Hepatocyte (in vitro differentiated cells): Measurements from ENCODE around the gene CDC42EP2. TPM values are rescaled to one million over a fixed set of nuclear protein-coding genes. Genes with fewer than 3 reads are reported as not detected.
A peak's percentile ranks its signal among the peaks of the same experiment; 100 is the strongest.

Experiments used
- DNase-seq: peaks from one replicate; pipeline ENCODE4 v3.0.0-alpha.2; 2016; ENCODE audit warnings: low spot score
- H2AFZ ChIP-seq: fragments of 200-600 bp; sonication (generic); 2 replicates; pipeline ENCODE4 v1.6.0; 2016; ENCODE audit warnings: antibody characterized with exemption, mild to moderate bottlenecking
- H3K27ac ChIP-seq: fragments of 200-600 bp; sonication (generic); 2 replicates; pipeline ENCODE4 v1.5.1; 2016; ENCODE audit warnings: mild to moderate bottlenecking
- H3K27me3 ChIP-seq: fragments of 200-600 bp; sonication (generic); 2 replicates; pipeline ENCODE4 v1.6.1; 2016
- H3K36me3 ChIP-seq: fragments of 200-600 bp; sonication (generic); replicated peaks from 2 replicates; pipeline ENCODE4 v1.5.1; 2016; ENCODE audit warnings: low read depth; ENCODE audit not compliant: insufficient read depth
- H3K4me1 ChIP-seq: fragments of 200-600 bp; sonication (generic); 2 replicates; pipeline ENCODE4 v1.5.1; 2016; ENCODE audit warnings: mild to moderate bottlenecking, moderate library complexity; ENCODE audit not compliant: insufficient read depth
- H3K4me2 ChIP-seq: fragments of 200-600 bp; sonication (generic); 2 replicates; pipeline ENCODE4 v1.6.0; 2016
- H3K4me3 ChIP-seq: fragments of 200-600 bp; sonication (generic); 2 replicates; pipeline ENCODE4 v1.5.1; 2016; ENCODE audit warnings: mild to moderate bottlenecking
- H3K79me2 ChIP-seq: fragments of 200-600 bp; sonication (generic); 2 replicates; pipeline ENCODE4 v1.6.0; 2017; ENCODE audit warnings: mild to moderate bottlenecking
- H3K9me2 ChIP-seq: fragments of 200-600 bp; sonication (generic); replicated peaks from 2 replicates; pipeline ENCODE4 v1.6.0; 2017; ENCODE audit warnings: mild to moderate bottlenecking; ENCODE audit not compliant: insufficient read depth
- H3K9me3 ChIP-seq: fragments of 200-600 bp; sonication (generic); 2 replicates; pipeline ENCODE4 v1.5.1; 2016; ENCODE audit warnings: low read depth, mild to moderate bottlenecking
- H4K20me1 ChIP-seq: fragments of 200-600 bp; sonication (generic); 2 replicates; pipeline ENCODE4 v1.6.0; 2016; ENCODE audit warnings: mild to moderate bottlenecking; ENCODE audit not compliant: insufficient read depth, poor library complexity, severe bottlenecking
- CTCF ChIP-seq: fragments of 200-600 bp; sonication (generic); IDR thresholded peaks from 2 replicates; pipeline ENCODE4 v1.5.1; 2016; ENCODE audit warnings: antibody characterized with exemption, mild to moderate bottlenecking; ENCODE audit not compliant: poor library complexity
- EZH2 ChIP-seq: fragments of 200-600 bp; sonication (generic); IDR thresholded peaks from 2 replicates; pipeline ENCODE4 v1.6.1; 2016; ENCODE audit warnings: antibody characterized with exemption, mild to moderate bottlenecking, borderline replicate concordance
- EZH2phosphoT487 ChIP-seq: fragments of 200-600 bp; sonication (generic); IDR thresholded peaks from one replicate; pipeline ENCODE4 v1.6.1; 2018; ENCODE audit warnings: antibody characterized with exemption, mild to moderate bottlenecking, low read depth, moderate library complexity; ENCODE audit not compliant: unreplicated experiment, severe bottlenecking
- WGBS: methylation state at CpG from one replicate; pipeline ENCODE4 v1.1.6; 2016; ENCODE audit warnings: low lambda C conversion rate; ENCODE audit errors: missing lambda C conversion rate; 5-methylcytosine and 5-hydroxymethylcytosine counted together
- polyA plus RNA-seq: library from polyadenylated mRNA; unstranded; fragments of >200 nt; fragmentation: Nextera tagmentation; extraction: Ambion mirVana; gene quantifications from 2 replicates; pipeline ENCODE4 v1.2.1, GENCODE V29; 2016
- total RNA-seq: library from RNA; depleted of rRNA; stranded (reverse); fragments of >200 nt; gene quantifications from 2 replicates; pipeline ENCODE4 v1.2.3, GENCODE V29; 2014

The CDC42EP2 gene
- total and polyA plus RNA-seq, 2 experiments from 2014 or later: 21.7 to 35.0 TPM

- no peaks in the 10 kb centered on the region for H3K9me3 ChIP-seq
- no peak overlapping the region for H2AFZ ChIP-seq
- 78% methylated on average over 13 of the region's 13 CpGs for WGBS
- H3K27me3 ChIP-seq: no peaks in the 10 kb centered on the region
- no peak overlapping the region for H3K4me2 ChIP-seq
- TF ChIP-seq EZH2 (no peak), EZH2phosphoT487 (no peak), CTCF (no peak)
- no peaks in the 10 kb centered on the region for H3K36me3 ChIP-seq
- H3K9me2 ChIP-seq: no peaks in the 10 kb centered on the region
- peaks cover 54% of the 10 kb centered on the region for H3K79me2 ChIP-seq
- H3K27ac ChIP-seq: peak overlapping the region; percentile 5
- no peak for DNase-seq
- H3K4me3 ChIP-seq: no peak overlapping the region
- H3K4me1 ChIP-seq: peaks cover 4% of the 10 kb centered on the region
- peaks cover 50% of the 10 kb centered on the region for H4K20me1 ChIP-seq
These were observed 7.3 kb downstream of the CDC42EP2 start for GRCh38 chr11:65321828-65322485.

- peaks cover 3% of the 10 kb centered on the region for H3K4me1 ChIP-seq
- no peak overlapping the region for H2AFZ ChIP-seq
- no peak overlapping the region for H3K4me3 ChIP-seq
- TF ChIP-seq EZH2phosphoT487 (no peak), CTCF (no peak), EZH2 (no peak)
- H3K79me2 ChIP-seq: peaks cover 36% of the 10 kb centered on the region
- H3K4me2 ChIP-seq: no peak overlapping the region
- no peak overlapping the region for H3K27ac ChIP-seq
- no peaks in the 10 kb centered on the region for H3K9me2 ChIP-seq
- no peaks in the 10 kb centered on the region for H3K27me3 ChIP-seq
- no peak for DNase-seq
- H4K20me1 ChIP-seq: peaks cover 40% of the 10 kb centered on the region
- no peaks in the 10 kb centered on the region for H3K36me3 ChIP-seq
- 88% methylated on average over 12 of the region's 12 CpGs for WGBS
- H3K9me3 ChIP-seq: no peaks in the 10 kb centered on the region
These were observed 9.1 kb downstream of the CDC42EP2 start for GRCh38 chr11:65323813-65324212.

DNA sequence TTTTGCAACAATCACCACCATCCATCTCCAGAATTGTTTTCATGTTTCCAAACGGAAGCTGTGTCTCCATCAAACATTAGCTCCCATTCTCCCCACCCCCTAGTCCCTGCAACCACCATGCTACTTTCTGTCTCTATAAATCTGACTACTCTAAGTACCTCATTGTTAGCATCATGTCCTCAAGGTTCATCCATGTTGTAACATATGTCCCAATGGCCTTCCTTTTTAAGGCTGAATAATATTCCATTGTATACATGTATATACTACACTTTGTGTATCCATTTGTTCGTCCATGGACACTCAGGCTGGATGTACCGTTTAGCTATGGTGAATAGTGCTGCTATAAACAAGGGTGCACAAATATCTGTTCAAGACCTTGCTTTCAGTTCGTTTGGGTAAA, 10.8 kb downstream of the CDC42EP2 start:
- Histone ChIP-seq H3K4me3 (no peak overlapping the region), H3K27ac (no peak overlapping the region), H3K9me2 (no peaks in the 10 kb centered on the region), H3K9me3 (no peaks in the 10 kb centered on the region), H3K4me2 (no peak overlapping the region), H3K36me3 (no peaks in the 10 kb centered on the region), H2AFZ (no peak overlapping the region), H3K4me1 (peaks cover 9% of the 10 kb centered on the region), H3K27me3 (no peaks in the 10 kb centered on the region), H4K20me1 (peaks cover 24% of the 10 kb centered on the region), H3K79me2 (peaks cover 20% of the 10 kb centered on the region)
- WGBS: 92% methylated on average over 4 of the region's 4 CpGs
- TF ChIP-seq EZH2phosphoT487 (no peak), EZH2 (no peak), CTCF (no peak)
- DNase-seq: no peak
